ENCODE measurements around the gene CCDC152.

DNA sequence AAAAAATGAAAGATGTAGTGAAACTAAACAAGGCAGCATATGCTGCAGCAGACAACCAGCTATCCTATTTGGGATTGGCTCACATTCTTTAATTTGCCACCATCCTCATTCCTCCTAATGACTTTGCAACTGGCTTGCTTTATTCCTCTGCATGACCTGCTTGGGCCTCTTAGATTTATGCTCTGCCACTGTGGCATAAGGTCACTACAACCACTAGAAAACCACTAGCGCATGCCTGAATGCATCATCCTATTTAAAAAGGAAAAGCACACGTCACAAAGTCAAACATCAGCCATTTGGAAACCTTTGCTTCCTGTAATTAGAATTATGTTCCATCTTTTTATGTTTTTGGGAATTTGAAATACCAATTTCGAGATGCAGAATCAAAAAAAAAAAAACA is 40.8 kb upstream of the CCDC152 start:
- no peak for TF ChIP-seq POLR2AphosphoS5 (IDR thresholded peaks at IDR 0.05)
- TF ChIP-seq POLR2A (IDR thresholded peaks at IDR 0.05), result no peak
- TF ChIP-seq, protein P1, sequence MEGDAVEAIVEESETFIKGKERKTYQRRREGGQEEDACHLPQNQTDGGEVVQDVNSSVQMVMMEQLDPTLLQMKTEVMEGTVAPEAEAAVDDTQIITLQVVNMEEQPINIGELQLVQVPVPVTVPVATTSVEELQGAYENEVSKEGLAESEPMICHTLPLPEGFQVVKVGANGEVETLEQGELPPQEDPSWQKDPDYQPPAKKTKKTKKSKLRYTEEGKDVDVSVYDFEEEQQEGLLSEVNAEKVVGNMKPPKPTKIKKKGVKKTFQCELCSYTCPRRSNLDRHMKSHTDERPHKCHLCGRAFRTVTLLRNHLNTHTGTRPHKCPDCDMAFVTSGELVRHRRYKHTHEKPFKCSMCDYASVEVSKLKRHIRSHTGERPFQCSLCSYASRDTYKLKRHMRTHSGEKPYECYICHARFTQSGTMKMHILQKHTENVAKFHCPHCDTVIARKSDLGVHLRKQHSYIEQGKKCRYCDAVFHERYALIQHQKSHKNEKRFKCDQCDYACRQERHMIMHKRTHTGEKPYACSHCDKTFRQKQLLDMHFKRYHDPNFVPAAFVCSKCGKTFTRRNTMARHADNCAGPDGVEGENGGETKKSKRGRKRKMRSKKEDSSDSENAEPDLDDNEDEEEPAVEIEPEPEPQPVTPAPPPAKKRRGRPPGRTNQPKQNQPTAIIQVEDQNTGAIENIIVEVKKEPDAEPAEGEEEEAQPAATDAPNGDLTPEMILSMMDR (IDR thresholded peaks at IDR 0.05), result no peak
- no peak for TF ChIP-seq EP300 (IDR thresholded peaks at IDR 0.05)
